GM21447 (cell line): Measurements from ENCODE around the gene CACNA1G.

Experiments
- ATAC-seq: cut with Tn5 transposase; IDR thresholded peaks from one replicate; pipeline ENCODE4 v1.9.1; 2021; ENCODE audit not compliant: unreplicated experiment

Gene CACNA1G

GRCh38 chr17:50560185-50560824, at the start of gene CACNA1G:
Gene CACNA1G, plus strand, starts transcription at chr17:50560715. Its CDS starts 745 bp downstream, at chr17:50561460.
- ATAC-seq: peak; percentile 92

- peak; percentile 87 for ATAC-seq
Observed at GRCh38 chr17:50511058-50511457, 49.5 kb upstream of the CACNA1G start.

- ATAC-seq: no peak
Observed at GRCh38 chr17:50513495-50513894, 47.0 kb upstream of the CACNA1G start.

GRCh38 chr17:50514388-50514787, 46.1 kb upstream of the CACNA1G start:
- no peak for ATAC-seq

- ATAC-seq: no peak
Observed at GRCh38 chr17:50514936-50515702, 45.4 kb upstream of the CACNA1G start.

- ATAC-seq: no peak
Observed at GRCh38 chr17:50517011-50517410, 43.5 kb upstream of the CACNA1G start.

- ATAC-seq: no peak
Observed at GRCh38 chr17:50517504-50518383, 42.8 kb upstream of the CACNA1G start.

- ATAC-seq: no peak
Observed at GRCh38 chr17:50518384-50519023, 42.0 kb upstream of the CACNA1G start.

GRCh38 chr17:50519141-50519834, 41.2 kb upstream of the CACNA1G start:
- no peak for ATAC-seq

- ATAC-seq: no peak
Observed at GRCh38 chr17:50520483-50520882, 40.0 kb upstream of the CACNA1G start.

GRCh38 chr17:50521514-50521913, 39.0 kb upstream of the CACNA1G start:
- no peak for ATAC-seq

GRCh38 chr17:50522766-50523165, 37.7 kb upstream of the CACNA1G start:
- no peak for ATAC-seq

GRCh38 chr17:50523208-50523607, 37.3 kb upstream of the CACNA1G start:
- no peak for ATAC-seq

- no peak for ATAC-seq
Observed at GRCh38 chr17:50524838-50525237, 35.7 kb upstream of the CACNA1G start.

GRCh38 chr17:50527155-50527762, 33.3 kb upstream of the CACNA1G start:
- no peak for ATAC-seq

- ATAC-seq: no peak
Observed at GRCh38 chr17:50527949-50528474, 32.5 kb upstream of the CACNA1G start.

- ATAC-seq: no peak
Observed at GRCh38 chr17:50529849-50530248, 30.7 kb upstream of the CACNA1G start.

- ATAC-seq: no peak
Observed at GRCh38 chr17:50531428-50532025, 29.0 kb upstream of the CACNA1G start.

GRCh38 chr17:50532452-50533024, 28.0 kb upstream of the CACNA1G start, which contains the start of gene EPN3:
Gene EPN3, plus strand, starts transcription at chr17:50532735. Its CDS starts 3,822 bp downstream, at chr17:50536557.
- no peak for ATAC-seq
